GM12875 (cell line): ENCODE measurements around the gene CTSZ.

ENCODE experiments used
- H3K4me3 ChIP-seq: one replicate; pipeline ENCODE4 v1.5.1; 2011; ENCODE audit warnings: low read depth, low read length, control low read depth
- TF ChIP-seq, protein P1 (sequence below): IDR thresholded peaks from 2 replicates; pipeline ENCODE4 v1.5.1; 2011; ENCODE audit warnings: low read depth, mild to moderate bottlenecking, control low read depth, inconsistent platforms, low read length, moderate library complexity, borderline replicate concordance; ENCODE audit not compliant: insufficient read depth

The CTSZ gene

DNA sequence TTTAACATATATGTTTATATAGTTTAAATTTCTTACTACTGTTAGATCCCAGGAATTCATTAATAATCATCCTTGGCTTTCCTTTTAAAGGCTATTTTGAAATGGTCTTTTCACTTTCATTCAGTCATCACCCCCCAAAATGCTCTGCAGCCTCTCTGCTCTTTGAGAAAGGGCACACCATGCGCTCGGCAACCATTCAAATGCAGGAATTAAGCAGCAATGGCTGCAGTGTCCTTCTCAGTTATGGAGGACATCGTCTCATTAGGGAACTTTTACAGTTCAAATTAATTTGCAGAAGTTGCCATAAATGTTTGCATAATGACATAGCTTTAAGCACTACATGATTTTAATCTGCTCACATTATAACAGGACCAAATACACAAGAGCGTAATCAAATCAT lies 18.5 kb upstream of the CTSZ start:
- no peak overlapping the region for H3K4me3 ChIP-seq
- TF ChIP-seq, protein P1, sequence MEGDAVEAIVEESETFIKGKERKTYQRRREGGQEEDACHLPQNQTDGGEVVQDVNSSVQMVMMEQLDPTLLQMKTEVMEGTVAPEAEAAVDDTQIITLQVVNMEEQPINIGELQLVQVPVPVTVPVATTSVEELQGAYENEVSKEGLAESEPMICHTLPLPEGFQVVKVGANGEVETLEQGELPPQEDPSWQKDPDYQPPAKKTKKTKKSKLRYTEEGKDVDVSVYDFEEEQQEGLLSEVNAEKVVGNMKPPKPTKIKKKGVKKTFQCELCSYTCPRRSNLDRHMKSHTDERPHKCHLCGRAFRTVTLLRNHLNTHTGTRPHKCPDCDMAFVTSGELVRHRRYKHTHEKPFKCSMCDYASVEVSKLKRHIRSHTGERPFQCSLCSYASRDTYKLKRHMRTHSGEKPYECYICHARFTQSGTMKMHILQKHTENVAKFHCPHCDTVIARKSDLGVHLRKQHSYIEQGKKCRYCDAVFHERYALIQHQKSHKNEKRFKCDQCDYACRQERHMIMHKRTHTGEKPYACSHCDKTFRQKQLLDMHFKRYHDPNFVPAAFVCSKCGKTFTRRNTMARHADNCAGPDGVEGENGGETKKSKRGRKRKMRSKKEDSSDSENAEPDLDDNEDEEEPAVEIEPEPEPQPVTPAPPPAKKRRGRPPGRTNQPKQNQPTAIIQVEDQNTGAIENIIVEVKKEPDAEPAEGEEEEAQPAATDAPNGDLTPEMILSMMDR = no peak

DNA sequence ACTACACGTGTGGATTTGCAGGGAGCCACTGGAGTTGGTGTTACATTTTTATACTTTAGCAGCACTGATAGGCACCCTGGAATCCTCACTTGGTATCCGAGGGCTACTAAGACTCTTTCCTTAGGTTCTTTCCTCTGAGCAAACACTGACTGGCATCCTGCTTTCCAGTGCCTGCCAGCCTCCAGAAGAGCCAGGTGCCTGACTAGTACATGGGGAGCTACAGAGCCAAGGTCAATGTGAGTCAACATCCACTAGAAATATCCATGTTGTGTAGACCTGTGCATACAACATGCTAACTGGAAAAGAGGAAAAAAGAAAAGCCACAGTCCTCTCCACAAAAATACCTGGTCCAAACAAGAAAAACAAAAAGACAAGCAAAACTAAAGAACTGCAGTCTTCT lies 18.0 kb upstream of the CTSZ start:
- TF ChIP-seq, protein P1 = no peak
- H3K4me3 ChIP-seq = no peak overlapping the region

DNA sequence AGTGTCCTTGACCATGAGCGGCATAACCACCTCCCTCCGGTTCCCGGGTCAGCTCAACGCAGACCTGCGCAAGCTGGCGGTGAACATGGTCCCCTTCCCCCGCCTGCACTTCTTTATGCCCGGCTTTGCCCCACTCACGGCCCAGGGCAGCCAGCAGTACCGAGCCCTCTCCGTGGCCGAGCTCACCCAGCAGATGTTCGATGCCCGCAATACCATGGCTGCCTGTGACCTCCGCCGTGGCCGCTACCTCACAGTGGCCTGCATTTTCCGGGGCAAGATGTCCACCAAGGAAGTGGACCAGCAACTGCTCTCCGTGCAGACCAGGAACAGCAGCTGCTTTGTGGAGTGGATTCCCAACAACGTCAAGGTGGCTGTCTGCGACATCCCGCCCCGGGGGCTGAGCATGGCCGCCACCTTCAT lies 17.1 kb upstream of the CTSZ start:
- TF ChIP-seq, protein P1 = no peak
- H3K4me3 ChIP-seq = no peak overlapping the region

DNA sequence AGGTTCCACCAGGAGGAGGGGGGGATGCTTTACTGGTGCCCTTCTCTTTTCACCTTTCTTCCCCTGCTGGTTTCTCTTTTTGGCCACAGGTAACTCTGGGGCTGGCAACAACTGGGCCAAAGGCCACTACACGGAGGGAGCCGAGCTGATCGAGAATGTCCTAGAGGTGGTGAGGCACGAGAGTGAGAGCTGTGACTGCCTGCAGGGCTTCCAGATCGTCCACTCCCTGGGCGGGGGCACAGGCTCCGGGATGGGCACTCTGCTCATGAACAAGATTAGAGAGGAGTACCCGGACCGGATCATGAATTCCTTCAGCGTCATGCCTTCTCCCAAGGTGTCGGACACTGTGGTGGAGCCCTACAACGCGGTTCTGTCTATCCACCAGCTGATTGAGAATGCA lies 16.6 kb upstream of the CTSZ start:
- TF ChIP-seq, protein P1 = no peak
- H3K4me3 ChIP-seq = no peak overlapping the region

DNA sequence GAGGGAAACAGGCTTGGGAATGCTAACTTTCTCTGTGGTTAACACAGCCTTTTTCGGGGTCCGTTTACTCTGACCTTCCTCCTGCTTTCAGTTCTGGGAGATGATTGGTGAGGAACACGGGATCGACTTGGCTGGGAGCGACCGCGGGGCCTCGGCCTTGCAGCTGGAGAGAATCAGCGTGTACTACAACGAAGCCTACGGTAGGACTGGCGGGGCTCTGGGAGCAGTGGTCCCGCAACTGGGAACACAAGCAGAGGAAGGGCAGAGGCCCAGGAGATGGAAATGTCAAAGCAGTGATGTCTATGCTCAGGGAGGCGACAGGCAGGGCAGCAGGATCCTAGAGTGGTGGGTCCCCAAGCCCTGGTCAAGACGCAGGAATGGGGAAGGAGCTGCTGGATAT lies 15.7 kb upstream of the CTSZ start:
- TF ChIP-seq, protein P1 = no peak
- no peak overlapping the region for H3K4me3 ChIP-seq

DNA sequence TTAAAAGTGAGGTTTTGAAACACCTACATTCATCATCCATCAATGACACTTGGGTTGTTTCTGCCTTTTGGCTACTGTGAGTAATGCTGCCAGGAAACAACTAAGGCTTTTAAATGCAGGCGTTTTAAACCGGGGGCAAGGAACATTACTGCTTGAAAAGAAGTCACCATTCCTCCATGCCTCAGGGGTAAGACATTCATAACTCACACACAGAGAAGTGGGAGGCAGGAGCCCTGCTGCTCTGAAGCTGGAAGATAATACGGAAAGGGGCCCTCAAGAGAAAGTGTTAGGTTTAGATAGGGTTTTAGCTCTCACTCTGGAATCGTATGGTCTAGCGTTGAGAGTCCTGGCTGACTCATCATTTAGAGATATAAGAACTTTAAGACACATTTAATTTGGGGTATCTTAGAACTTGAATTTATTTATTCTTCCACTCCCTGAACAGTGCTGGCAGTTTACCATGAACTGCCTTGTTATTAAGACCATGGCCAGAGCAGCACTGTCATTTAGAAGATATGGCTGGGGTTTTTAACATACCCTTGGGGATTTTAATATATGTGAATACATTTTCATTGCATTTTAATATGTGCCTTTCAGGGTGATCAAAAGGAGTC lies 14.0 kb upstream of the CTSZ start:
- no peak overlapping the region for H3K4me3 ChIP-seq
- TF ChIP-seq, protein P1 = no peak

DNA sequence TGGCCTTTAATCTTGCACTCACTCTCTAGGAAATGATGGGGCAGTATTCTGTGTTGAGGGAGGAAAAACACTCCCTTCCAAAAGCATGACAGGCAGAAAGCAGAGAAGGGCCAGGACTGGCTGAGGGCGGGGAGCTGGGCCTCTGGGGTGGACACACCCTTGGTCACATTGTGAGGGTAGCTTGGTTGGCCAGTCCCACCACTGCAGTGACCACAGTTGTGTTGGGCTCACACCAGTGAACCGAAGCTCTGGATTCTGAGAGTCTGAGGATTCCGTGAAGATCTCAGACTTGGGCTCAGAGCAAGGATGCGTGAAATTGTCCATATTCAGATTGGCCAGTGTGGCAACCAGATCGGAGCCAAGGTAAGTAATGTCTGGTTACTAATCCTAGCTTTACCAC lies 12.2 kb upstream of the CTSZ start, which contains the start of gene TUBB1:
TUBB1 (plus strand) TSS at position 213 of the 400 bp plus-strand sequence; CDS start at position 307, 94 bp downstream.
- TF ChIP-seq, protein P1 = no peak
- no peak within 1 kb of the TSS for H3K4me3 ChIP-seq
